ENCODE results near the gene PKNOX1.
A peak's percentile ranks its signal among the peaks of the same experiment; 100 is the strongest.
"Not testable (repeated sequence)": the region's sequence is repeated elsewhere in the genome, so short reads cannot be mapped to it uniquely, and the experiment has no call there.

The PKNOX1 gene

GRCh38 chr21:43001316-43001715 is 27.0 kb downstream of the PKNOX1 start:
- Histone ChIP-seq H3K9ac (no peak overlapping the region), H3K4me2 (no peak overlapping the region), H3K4me3 (no peak overlapping the region), H3K27ac (no peak overlapping the region), H3K4me1 (no peaks in the 10 kb centered on the region), H3K36me3 (peaks cover 70% of the 10 kb centered on the region), H4K20me1 (peaks cover 24% of the 10 kb centered on the region; the same call in 1 of the 2 replicates), H3K27me3 (no peaks in the 10 kb centered on the region), H3K9me3 (peaks cover 40% of the 10 kb centered on the region)
- no peak for TF ChIP-seq Cebpa-rat (IDR thresholded peaks at IDR 0.05)

DNA sequence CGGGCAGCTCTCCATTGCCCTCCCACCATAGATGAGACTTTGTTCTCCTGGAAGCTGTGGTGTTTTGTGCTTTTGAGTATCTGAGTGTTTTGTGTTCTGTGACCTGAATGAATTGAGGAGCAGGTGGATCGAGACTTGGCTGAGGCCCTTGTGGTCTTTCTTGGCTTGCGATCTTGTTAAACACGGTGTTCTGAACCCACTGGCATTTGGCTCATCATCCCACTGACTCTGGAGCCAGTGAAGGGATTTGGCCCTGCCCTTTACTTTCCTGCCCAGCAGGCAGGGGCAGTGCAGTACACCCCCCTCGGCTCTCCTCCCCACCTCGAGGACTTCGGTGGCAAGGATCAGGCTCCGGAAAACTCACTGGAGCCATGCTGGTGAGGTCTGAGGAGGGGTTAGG is 30.6 kb downstream of the PKNOX1 start:
- TF ChIP-seq Cebpa-rat (IDR thresholded peaks at IDR 0.05), result no peak
- H3K9me3 ChIP-seq, result peaks cover 8% of the 10 kb centered on the region
- H3K36me3 ChIP-seq, result peaks cover 75% of the 10 kb centered on the region
- no peak overlapping the region for H3K27ac ChIP-seq
- no peaks in the 10 kb centered on the region for H3K4me1 ChIP-seq
- H3K27me3 ChIP-seq, result no peaks in the 10 kb centered on the region
- no peak overlapping the region for H3K4me3 ChIP-seq
- no peak overlapping the region for H3K9ac ChIP-seq
- H4K20me1 ChIP-seq, result peaks cover 24% of the 10 kb centered on the region; the same call in 1 of the 2 replicates
- no peak overlapping the region for H3K4me2 ChIP-seq

DNA sequence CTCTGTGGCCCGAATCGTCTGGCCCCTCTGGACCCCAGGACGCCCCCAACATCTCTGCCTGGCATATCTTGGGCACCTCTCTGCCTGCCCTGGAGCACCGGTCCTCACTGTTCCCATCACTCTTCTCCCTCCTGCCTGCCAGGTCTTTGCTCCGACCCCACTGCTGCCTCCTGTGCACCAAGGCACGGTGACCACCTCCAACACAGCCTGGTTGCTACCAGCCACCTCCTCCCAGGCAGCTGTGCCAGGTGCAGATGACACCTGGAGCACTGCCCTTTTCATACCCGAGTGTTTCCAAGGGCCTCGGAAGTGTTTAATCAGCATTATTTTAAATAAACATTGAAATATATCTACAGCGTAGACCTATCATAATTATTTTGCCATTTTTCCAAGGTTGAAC is 31.3 kb downstream of the PKNOX1 start:
- Histone ChIP-seq H3K9ac (no peak overlapping the region), H3K9me3 (peaks cover 1% of the 10 kb centered on the region; the same call in 1 of the 2 replicates), H3K4me1 (no peaks in the 10 kb centered on the region), H4K20me1 (peaks cover 24% of the 10 kb centered on the region; the same call in 1 of the 2 replicates), H3K27ac (no peak overlapping the region), H3K27me3 (no peaks in the 10 kb centered on the region), H3K36me3 (peaks cover 75% of the 10 kb centered on the region), H3K4me3 (no peak overlapping the region), H3K4me2 (no peak overlapping the region)
- TF ChIP-seq Cebpa-rat (IDR thresholded peaks at IDR 0.05), result no peak

- H3K4me3 ChIP-seq, H3K9ac ChIP-seq, H3K9me3 ChIP-seq, H3K27me3 ChIP-seq, H3K4me2 ChIP-seq, H3K4me1 ChIP-seq, H3K27ac ChIP-seq: not testable (repeated sequence)
- Histone ChIP-seq H3K36me3 (peaks cover 81% of the 10 kb centered on the region), H4K20me1 (peaks cover 24% of the 10 kb centered on the region; the same call in 1 of the 2 replicates)
Observed at GRCh38 chr21:43006051-43006873, 31.9 kb downstream of the PKNOX1 start.

DNA sequence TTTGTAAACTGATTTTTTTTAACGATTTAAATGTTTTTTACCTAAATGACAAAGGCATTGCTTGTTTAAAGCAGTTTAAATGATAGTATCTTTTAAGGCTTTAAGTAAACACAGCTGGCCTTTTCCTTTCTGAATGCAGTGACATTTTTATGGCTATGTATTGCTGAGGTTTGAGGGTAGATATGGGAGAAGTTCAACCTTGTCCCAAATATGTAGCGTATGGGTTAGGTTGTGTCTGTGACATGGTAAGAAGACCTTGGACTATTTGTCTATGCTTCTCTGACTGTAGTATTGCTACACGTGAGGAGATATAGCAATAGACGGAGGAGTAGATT is 32.5 kb downstream of the PKNOX1 start:
- Histone ChIP-seq H3K27me3 (no peaks in the 10 kb centered on the region), H3K4me2 (no peak overlapping the region), H3K9me3 (no peaks in the 10 kb centered on the region), H3K4me3 (no peak overlapping the region), H3K9ac (no peak overlapping the region), H3K27ac (no peak overlapping the region), H3K36me3 (peaks cover 87% of the 10 kb centered on the region), H3K4me1 (no peaks in the 10 kb centered on the region), H4K20me1 (peaks cover 24% of the 10 kb centered on the region; the same call in 1 of the 2 replicates)
- no peak for TF ChIP-seq Cebpa-rat (IDR thresholded peaks at IDR 0.05)

DNA sequence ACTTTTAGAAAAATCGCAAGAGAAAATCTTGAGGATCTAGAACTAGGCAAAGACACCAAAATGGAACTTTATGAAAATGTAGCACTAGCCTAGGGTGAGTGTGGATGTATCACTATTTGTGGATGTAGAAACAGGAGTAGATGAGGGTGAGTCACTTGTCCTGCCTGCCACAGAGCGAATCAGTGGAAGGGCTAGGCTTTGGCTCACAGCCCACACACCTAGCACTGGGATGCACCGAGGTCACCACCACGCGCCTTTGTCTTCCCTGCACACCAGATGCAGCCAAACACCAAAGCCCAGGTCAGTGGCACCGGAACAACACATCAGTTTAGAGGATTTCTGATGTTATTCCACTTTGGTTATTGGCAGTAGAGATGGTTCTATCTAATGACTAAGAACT is 38.2 kb downstream of the PKNOX1 start:
- Histone ChIP-seq H3K36me3 (peaks cover 71% of the 10 kb centered on the region), H4K20me1 (peaks cover 9% of the 10 kb centered on the region), H3K27me3 (no peaks in the 10 kb centered on the region), H3K4me2 (no peak overlapping the region), H3K9me3 (no peaks in the 10 kb centered on the region), H3K9ac (no peak overlapping the region), H3K4me1 (peaks cover 25% of the 10 kb centered on the region), H3K27ac (no peak overlapping the region), H3K4me3 (no peak overlapping the region)
- no peak for TF ChIP-seq Cebpa-rat (IDR thresholded peaks at IDR 0.05)

- peaks cover 59% of the 10 kb centered on the region for H3K4me1 ChIP-seq
- peak overlapping the region; percentile 90 for H3K4me2 ChIP-seq
- no peaks in the 10 kb centered on the region for H3K27me3 ChIP-seq
- peaks cover 48% of the 10 kb centered on the region for H3K36me3 ChIP-seq
- peak overlapping the region; percentile 9; the same call in 1 of the 2 replicates for H3K4me3 ChIP-seq
- TF ChIP-seq Cebpa-rat (IDR thresholded peaks at IDR 0.05), result no peak
- 0 out of 2 replicates have a peak overlapping the region, but pooled peaks have one; percentile 40 for H3K9ac ChIP-seq
- peak overlapping the region; percentile 8; the same call in 1 of the 2 replicates for H3K27ac ChIP-seq
- no peaks in the 10 kb centered on the region for H3K9me3 ChIP-seq
- H4K20me1 ChIP-seq, result peaks cover 20% of the 10 kb centered on the region
Observed at GRCh38 chr21:43015906-43016540, 41.7 kb downstream of the PKNOX1 start.

DNA sequence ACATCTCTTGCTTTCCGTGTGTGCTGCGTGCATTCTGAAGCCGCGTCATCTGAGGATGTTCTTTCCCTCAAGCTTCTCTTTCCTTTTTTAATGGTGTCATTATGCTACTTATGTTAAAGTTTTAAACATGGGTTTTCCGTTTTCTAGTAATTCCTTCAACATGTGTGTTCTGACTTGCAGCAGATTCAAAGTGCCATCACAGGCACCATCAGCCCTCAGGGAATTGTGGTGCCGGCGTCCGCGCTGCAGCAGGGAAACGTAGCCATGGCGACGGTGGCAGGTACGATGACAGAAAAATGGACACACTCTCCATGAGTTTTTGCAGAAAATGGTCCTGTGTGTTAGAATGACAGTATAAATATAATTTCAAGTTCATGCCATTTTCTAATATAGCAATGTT is 42.4 kb downstream of the PKNOX1 start:
- Histone ChIP-seq H3K27ac (no peak overlapping the region), H3K27me3 (no peaks in the 10 kb centered on the region), H3K9ac (0 out of 2 replicates have a peak overlapping the region, but pooled peaks have one; percentile 40), H3K4me2 (peak overlapping the region; percentile 90), H4K20me1 (peaks cover 26% of the 10 kb centered on the region), H3K4me1 (peaks cover 66% of the 10 kb centered on the region), H3K4me3 (0 out of 2 replicates have a peak overlapping the region, but pooled peaks have one; percentile 9), H3K36me3 (peaks cover 46% of the 10 kb centered on the region), H3K9me3 (no peaks in the 10 kb centered on the region)
- no peak for TF ChIP-seq Cebpa-rat (IDR thresholded peaks at IDR 0.05)

DNA sequence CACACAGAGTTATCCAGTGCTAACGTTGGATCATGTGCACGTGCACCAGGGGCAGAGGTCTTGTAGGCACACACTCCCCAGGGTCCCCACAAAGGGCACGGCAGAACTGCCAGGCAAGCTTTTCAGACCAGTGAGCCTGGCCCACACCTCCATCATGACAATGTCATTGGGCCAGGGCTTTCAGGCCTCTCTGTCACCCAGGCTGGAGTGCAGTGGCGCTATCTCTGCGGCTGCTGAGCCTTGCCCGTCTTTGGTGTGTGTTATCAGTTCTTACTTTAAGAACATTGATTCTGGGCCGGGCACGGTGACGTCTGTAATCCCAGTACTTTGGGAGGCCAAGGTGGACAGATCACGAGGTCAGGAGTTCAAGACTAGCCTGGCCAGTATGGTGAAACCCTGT is 44.2 kb downstream of the PKNOX1 start:
- TF ChIP-seq Cebpa-rat (IDR thresholded peaks at IDR 0.05), result no peak
- H3K4me1 ChIP-seq, result peaks cover 83% of the 10 kb centered on the region
- H3K9me3 ChIP-seq, result no peaks in the 10 kb centered on the region
- peak overlapping the region; percentile 29; the same call in 1 of the 2 replicates for H3K4me2 ChIP-seq
- H3K27me3 ChIP-seq, result no peaks in the 10 kb centered on the region
- H4K20me1 ChIP-seq, result peaks cover 39% of the 10 kb centered on the region
- no peak overlapping the region for H3K9ac ChIP-seq
- H3K27ac ChIP-seq, result no peak overlapping the region
- H3K4me3 ChIP-seq, result no peak overlapping the region
- H3K36me3 ChIP-seq, result peaks cover 43% of the 10 kb centered on the region

DNA sequence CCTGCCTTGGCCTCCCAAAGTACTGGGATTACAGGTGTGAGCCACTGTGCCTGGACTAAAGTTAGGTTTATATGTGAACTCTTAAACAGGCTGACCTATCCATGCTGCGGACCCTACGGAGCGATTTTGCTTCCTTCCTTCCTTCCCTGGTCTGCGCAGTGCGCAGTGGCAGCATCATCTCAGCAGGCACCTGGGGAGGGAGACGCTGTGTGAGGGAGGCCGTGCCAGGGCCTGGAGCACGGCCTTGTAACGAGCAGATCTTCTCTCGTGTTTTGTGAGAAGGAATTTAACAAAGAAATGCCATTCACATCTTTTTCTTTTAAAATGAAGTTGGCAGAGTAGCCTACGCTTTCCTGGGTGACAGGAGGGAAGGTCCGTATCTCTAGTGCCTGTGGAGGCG is 45.8 kb downstream of the PKNOX1 start:
- Histone ChIP-seq H3K4me3 (no peak overlapping the region), H3K27ac (0 out of 2 replicates have a peak overlapping the region, but pooled peaks have one; percentile 33), H3K4me1 (peaks cover 83% of the 10 kb centered on the region), H3K9me3 (no peaks in the 10 kb centered on the region), H3K27me3 (no peaks in the 10 kb centered on the region), H4K20me1 (peaks cover 39% of the 10 kb centered on the region), H3K9ac (no peak overlapping the region; the same call in 1 of the 2 replicates), H3K36me3 (peaks cover 45% of the 10 kb centered on the region), H3K4me2 (peak overlapping the region; percentile 69)
- no peak for TF ChIP-seq Cebpa-rat (IDR thresholded peaks at IDR 0.05)

Data from BLaER1 (cell line).